H1 (cell line): ENCODE data around the gene TP53BP2. TPM values are rescaled to one million over a fixed set of nuclear protein-coding genes. Genes with fewer than 3 reads are reported as not detected.

Experiments used
- CTCF ChIA-PET: fragments of 300-600 bp; sonication (Branson Sonifier 250); formaldehyde crosslinking; loops from one replicate; lab custom pipeline; 2021; ENCODE audit not compliant: partially characterized antibody; lab: Charles Lee
- POLR2A ChIA-PET: fragments of 300-600 bp; sonication (Branson Sonifier 250); formaldehyde crosslinking; loops from one replicate; lab custom pipeline; 2021; ENCODE audit warnings: inconsistent platforms; ENCODE audit not compliant: partially characterized antibody; lab: Charles Lee
- DNase-seq, 2 experiments: peaks; one replicate each; pipeline versions ENCODE4 v3.0.0 to v3.0.0-alpha.2; 2010 to 2022; ENCODE audit warnings: low spot score in 2 of 2, low read depth in 1 of 2, mixed read lengths in 1 of 2
- FAIRE-seq: peaks from 2 replicates; lab custom pipeline; 2011; peaks lifted over from hg19 to GRCh38; lab: Jason Lieb, UNC
- H2AFZ ChIP-seq: 2 replicates; pipeline ENCODE4 v1.8.1; 2012; ENCODE audit warnings: low read length, inconsistent platforms
- H2AK5ac ChIP-seq: 2 replicates; pipeline ENCODE4 v1.6.1; 2013; ENCODE audit warnings: low read depth, low read length
- H2BK120ac ChIP-seq: replicated peaks from 2 replicates; pipeline ENCODE3; 2013; ENCODE audit warnings: low read depth, low read length, inconsistent platforms
- H2BK12ac ChIP-seq: 2 replicates; pipeline ENCODE4 v1.6.1; 2013; ENCODE audit warnings: low read depth, low read length
- H2BK15ac ChIP-seq: 2 replicates; pipeline ENCODE4 v1.6.1; 2013; ENCODE audit warnings: low read length
- H2BK20ac ChIP-seq: 2 replicates; pipeline ENCODE4 v1.6.1; 2013; ENCODE audit warnings: low read length
- H2BK5ac ChIP-seq: 2 replicates; pipeline ENCODE4 v1.6.1; 2013; ENCODE audit warnings: low read depth, low read length
- H3K14ac ChIP-seq: 2 replicates; pipeline ENCODE4 v1.6.1; 2013; ENCODE audit warnings: inconsistent platforms; ENCODE audit not compliant: insufficient read length
- H3K18ac ChIP-seq: 2 replicates; pipeline ENCODE4 v1.6.1; 2013; ENCODE audit warnings: low read length; ENCODE audit errors: extremely low read depth
- H3K23ac ChIP-seq: 2 replicates; pipeline ENCODE4 v1.6.1; 2013; ENCODE audit warnings: inconsistent platforms; ENCODE audit not compliant: insufficient read length
- H3K23me2 ChIP-seq: 2 replicates; pipeline ENCODE4 v1.6.1; 2013; ENCODE audit warnings: low read depth, low read length
- H3K27ac ChIP-seq: 2 replicates; pipeline ENCODE4 v1.6.1; 2011; ENCODE audit warnings: low read depth, low read length, inconsistent platforms
- H3K27me3 ChIP-seq, 4 experiments: replicated peaks in 1 of 4; 1 replicate in 1 of 4; 2 replicates in 3 of 4; pipeline versions ENCODE4 v1.6.1 to v1.8.1; 2011 to 2013; ENCODE audit warnings: low read length in 3 of 4, mild to moderate bottlenecking in 3 of 4, inconsistent platforms in 2 of 4, mixed read lengths in 2 of 4, moderate library complexity in 1 of 4; ENCODE audit not compliant: control insufficient read depth in 3 of 4, insufficient read depth in 3 of 4; ENCODE audit errors: extremely low read depth in 1 of 4
- H3K36me3 ChIP-seq, 4 experiments: 2 replicates each; pipeline versions ENCODE4 v1.6.1 to v1.8.1; 2011 to 2013; ENCODE audit warnings: mild to moderate bottlenecking in 4 of 4, low read length in 3 of 4, moderate library complexity in 2 of 4, control low read depth in 1 of 4, inconsistent platforms in 1 of 4; ENCODE audit not compliant: insufficient read depth in 4 of 4, control insufficient read depth in 2 of 4
- H3K4ac ChIP-seq: replicated peaks from 2 replicates; pipeline ENCODE3; 2013; ENCODE audit warnings: low read length, low read depth, mixed read lengths, inconsistent platforms; ENCODE audit not compliant: insufficient read length
- H3K4me1 ChIP-seq, 4 experiments: replicated peaks in 1 of 4; 1 replicate in 1 of 4; 2 replicates in 3 of 4; pipeline versions ENCODE4 v1.6.1 to v1.8.1; 2011 to 2013; ENCODE audit warnings: low read length in 3 of 4, inconsistent platforms in 2 of 4, mixed read lengths in 1 of 4; ENCODE audit not compliant: insufficient read depth in 4 of 4, control insufficient read depth in 3 of 4
- H3K4me2 ChIP-seq, 2 experiments: 2 replicates each; pipeline versions ENCODE4 v1.6.1 to v1.8.1; 2011 to 2013; ENCODE audit warnings: low read depth in 2 of 2, low read length in 2 of 2, control low read depth in 1 of 2, inconsistent platforms in 1 of 2, mild to moderate bottlenecking in 1 of 2; ENCODE audit not compliant: insufficient read depth in 1 of 2
- H3K4me3 ChIP-seq, 4 experiments: fragments of 200-600, 300-600 bp in 1 of 4; sonication (generic), shearing (Covaris generic), sonication (Bioruptor Twin) in 1 of 4; 2 replicates each; pipeline versions ENCODE4 v1.5.1 to v1.8.1; 2011 to 2016; ENCODE audit warnings: low read length in 4 of 4, low read depth in 3 of 4, control low read depth in 2 of 4, inconsistent platforms in 2 of 4, mild to moderate bottlenecking in 2 of 4, mixed read lengths in 1 of 4, moderate library complexity in 1 of 4; ENCODE audit not compliant: insufficient read depth in 2 of 4; ENCODE audit errors: extremely low read depth in 1 of 4
- H3K56ac ChIP-seq: replicated peaks from 2 replicates; pipeline ENCODE3; 2013; ENCODE audit warnings: low read depth, mild to moderate bottlenecking, mixed read lengths, low read length, inconsistent platforms; ENCODE audit not compliant: insufficient read length
- H3K79me1 ChIP-seq: 2 replicates; pipeline ENCODE4 v1.6.1; 2013; ENCODE audit warnings: low read depth, low read length, control low read depth
- H3K79me2 ChIP-seq, 2 experiments: 2 replicates each; pipeline versions ENCODE4 v1.6.1 to v1.8.1; 2012 to 2013; ENCODE audit warnings: low read length in 2 of 2, mild to moderate bottlenecking in 2 of 2, inconsistent platforms in 1 of 2; ENCODE audit not compliant: insufficient read depth in 2 of 2, control insufficient read depth in 1 of 2
- H3K9ac ChIP-seq, 4 experiments: replicated peaks in 1 of 4; 1 replicate in 1 of 4; 2 replicates in 3 of 4; pipeline versions ENCODE4 v1.6.1 to v1.8.1; 2011 to 2013; ENCODE audit warnings: low read depth in 3 of 4, low read length in 3 of 4, control low read depth in 2 of 4, mild to moderate bottlenecking in 2 of 4, moderate library complexity in 2 of 4, inconsistent platforms in 1 of 4; ENCODE audit errors: extremely low read depth in 1 of 4
- H3K9me3 ChIP-seq, 2 experiments: 2 replicates each; pipeline versions ENCODE4 v1.6.1 to v1.8.1; 2012 to 2013; ENCODE audit warnings: mild to moderate bottlenecking in 2 of 2, moderate library complexity in 2 of 2, control low read depth in 1 of 2, inconsistent platforms in 1 of 2, low read depth in 1 of 2, low read length in 1 of 2, mixed read lengths in 1 of 2; ENCODE audit not compliant: insufficient read depth in 2 of 2
- H4K20me1 ChIP-seq, 2 experiments: replicated peaks in 1 of 2; 2 replicates each; pipeline versions ENCODE3 to v1.8.1; 2011 to 2013; ENCODE audit warnings: inconsistent platforms in 2 of 2, low read length in 2 of 2, mild to moderate bottlenecking in 1 of 2; ENCODE audit not compliant: insufficient read depth in 2 of 2, control insufficient read depth in 1 of 2
- H4K5ac ChIP-seq: 2 replicates; pipeline ENCODE4 v1.6.1; 2013; ENCODE audit warnings: low read length, low read depth, mixed read lengths, inconsistent platforms; ENCODE audit not compliant: insufficient read length
- H4K8ac ChIP-seq: 2 replicates; pipeline ENCODE4 v1.8.0; 2013; ENCODE audit warnings: mild to moderate bottlenecking, moderate library complexity, low read length, inconsistent platforms; ENCODE audit not compliant: insufficient read depth; ENCODE audit errors: extremely low read depth
- H4K91ac ChIP-seq: replicated peaks from 2 replicates; pipeline ENCODE3; 2013; ENCODE audit warnings: low read length, mixed read lengths, inconsistent platforms; ENCODE audit not compliant: insufficient read length
- CEBPB ChIP-seq: IDR thresholded peaks from 2 replicates; pipeline ENCODE4 v1.6.1; 2012; ENCODE audit warnings: low read depth, low read length
- EGR1 ChIP-seq: IDR thresholded peaks from 2 replicates; pipeline ENCODE4 v1.6.1; 2011; ENCODE audit warnings: low read depth, low read length, borderline replicate concordance
- MAFK ChIP-seq: IDR thresholded peaks from 2 replicates; pipeline ENCODE4 v1.6.1; 2012; ENCODE audit warnings: low read depth, mild to moderate bottlenecking, improper control_type of control experiment, low read length
- RFX5 ChIP-seq: IDR thresholded peaks from 2 replicates; pipeline ENCODE4 v1.6.1; 2011; ENCODE audit warnings: low read depth, low read length, improper control_type of control experiment, borderline replicate concordance
- WGBS, 2 experiments: shearing (Covaris generic) in 1 of 2; methylation state at CpG; one replicate each; pipeline versions ENCODE4 v1.1.6 to v1.1.7; 2013 to 2015; ENCODE audit warnings: low lambda C conversion rate in 2 of 2, mixed read lengths in 2 of 2, inconsistent platforms in 1 of 2, low coverage in 1 of 2, missing lambda C conversion rate in 1 of 2; ENCODE audit not compliant: insufficient replicate concordance in 2 of 2, insufficient coverage in 1 of 2, insufficient read length in 1 of 2; ENCODE audit errors: extremely low coverage in 1 of 2, missing lambda C conversion rate in 1 of 2; 5-methylcytosine and 5-hydroxymethylcytosine counted together
- polyA plus RNA-seq, 7 experiments: library from polyadenylated mRNA; depleted of rRNA in 3 of 7; stranded (reverse) in 5 of 7; unstranded in 2 of 7; fragments of >200 nt in 5 of 7; fragments of 200-250 nt in 2 of 7; gene quantifications; 1 replicate in 5 of 7; 2 replicates in 1 of 7; 4 replicates in 1 of 7; pipeline versions ENCODE4 v1.2.1 to v1.2.3, GENCODE V29; 2011 to 2013; ENCODE audit warnings: missing spikeins in 2 of 7, mixed read lengths in 2 of 7
- total RNA-seq: library from RNA; stranded (reverse); fragmentation: NEBNext Ultra II Directional; extraction: Animal tissue kit (Norgen Biotek cat#: 25700); gene quantifications from 2 replicates; pipeline ENCODE4 v1.2.1, GENCODE V29; 2021

The TP53BP2 gene
- total and polyA plus RNA-seq, 2 of the 8 experiments (the other 6 are each of a cell fraction or from before 2014, with no cell fraction given): 18.0 to 38.7 TPM

GRCh38 chr1:223770621-223771315 lies 75.0 kb downstream of the TP53BP2 start:
- Histone ChIP-seq H3K14ac (no peak overlapping the region), H2BK20ac (no peak overlapping the region), H3K9me3 (no peaks in the 10 kb centered on the region), H2AK5ac (no peak overlapping the region), H3K9ac (no peak overlapping the region), H3K4ac (no peak overlapping the region), H2BK120ac (no peak overlapping the region), H2BK12ac (no peak overlapping the region), H2BK5ac (no peak overlapping the region; the same call in 1 of the 2 replicates), H3K4me1 (peaks cover 0 to 5% (median 2%) of the 10 kb centered on the region in 4 experiments; a peak in 2 of 7 replicates), H2AFZ (no peak overlapping the region), H3K79me1 (no peaks in the 10 kb centered on the region), H4K8ac (no peak overlapping the region), H4K91ac (no peak overlapping the region), H4K5ac (no peak overlapping the region), H3K36me3 (peaks cover 2 to 20% (median 11%) of the 10 kb centered on the region in 4 experiments), H3K4me3 (no peak overlapping the region), H3K27me3 (no peaks in the 10 kb centered on the region), H3K4me2 (no peak overlapping the region), H3K23ac (no peak overlapping the region), H3K23me2 (no peaks in the 10 kb centered on the region), H3K79me2 (no peaks in the 10 kb centered on the region), H3K27ac (no peak overlapping the region), H4K20me1 (no peaks in the 10 kb centered on the region), H3K56ac (no peak overlapping the region), H2BK15ac (no peak overlapping the region), H3K18ac (no peak overlapping the region)
- FAIRE-seq (no peak), DNase-seq (peak in 1 of 2 experiments; percentile 35)
- ChIA-PET POLR2A (interaction anchor here (1.0 to 2.1 kb wide), 4 partner anchors 10 to 15 kb away, joined by 3 to 4 read pairs (median 4); no protein-coding TSS in a partner anchor), CTCF (interaction anchor here (1.4 to 3.9 kb wide), 5 partner anchors 10 to 75 kb away, joined by 3 to 20 read pairs (median 6); no protein-coding TSS in a partner anchor)
- WGBS, 2 experiments: 91% methylated on average over 9 of the region's 9 CpGs; no CpG with 5 or more reads in 1 of the 2 experiments
- TF ChIP-seq CEBPB: no peak
- TF ChIP-seq EGR1: no peak
- TF ChIP-seq RFX5: no peak
- no peak for TF ChIP-seq MAFK
